Activated CD8-positive, alpha-beta memory T cell treated with anti-CD3 and anti-CD28 coated beads for 48 hours (primary cell): ENCODE measurements around the gene WFDC13.
"Not testable (repeated sequence)": the region's sequence is repeated elsewhere in the genome, so short reads cannot be mapped to it uniquely, and the experiment has no call there.

Source experiments
- DNase-seq, 3 experiments: peaks; one replicate each; pipeline ENCODE4 v3.0.0-alpha.2; 2020; ENCODE audit warnings: low read depth in 2 of 3, low spot score in 2 of 3

WFDC13 gene

GRCh38 chr20:45701873-45702272 lies at the start of gene WFDC13:
Gene WFDC13, plus strand, starts transcription at chr20:45702038. Its CDS starts 86 bp downstream, at chr20:45702124.
- DNase-seq, result no peak

- DNase-seq, result not testable (repeated sequence)
These were observed 44.8 kb upstream of the WFDC13 start for GRCh38 chr20:45657038-45657437.

- no peak for DNase-seq
These were observed 31.7 kb upstream of the WFDC13 start, which contains the start of gene WFDC11 for GRCh38 chr20:45670139-45670538. Gene WFDC11, minus strand, starts transcription at chr20:45670239. Its CDS starts 19,639 bp downstream, at chr20:45650600.

- DNase-seq, result no peak
These were observed 29.1 kb upstream of the WFDC13 start for GRCh38 chr20:45672765-45673164.

GRCh38 chr20:45679650-45680049 lies 22.2 kb upstream of the WFDC13 start:
- DNase-seq, result no peak

- no peak for DNase-seq
These were observed 15.9 kb upstream of the WFDC13 start for GRCh38 chr20:45685896-45686295.

GRCh38 chr20:45693346-45693745 lies 8.5 kb upstream of the WFDC13 start:
- not testable (repeated sequence) for DNase-seq

GRCh38 chr20:45695496-45695895 lies 6.3 kb upstream of the WFDC13 start:
- no peak for DNase-seq

GRCh38 chr20:45701104-45701503 lies 734 bp upstream of the WFDC13 start:
- no peak for DNase-seq

GRCh38 chr20:45704969-45705637 lies 3.3 kb downstream of the WFDC13 start, which contains the start of gene WFDC10B:
Gene WFDC10B, minus strand, starts transcription at chr20:45705019. Its CDS starts 19,027 bp downstream, at chr20:45685992.
- no peak for DNase-seq

- DNase-seq, result not testable (repeated sequence)
These were observed 14.4 kb downstream of the WFDC13 start for GRCh38 chr20:45716141-45716688.

- no peak for DNase-seq
These were observed 20.2 kb downstream of the WFDC13 start, which contains the start of gene SPINT4 for GRCh38 chr20:45722047-45722446. Gene SPINT4, plus strand, starts transcription at chr20:45722347. Its CDS starts 21 bp downstream, at chr20:45722368.

GRCh38 chr20:45725134-45725533 lies 23.3 kb downstream of the WFDC13 start:
- no peak for DNase-seq

GRCh38 chr20:45727044-45727443 lies 25.2 kb downstream of the WFDC13 start:
- DNase-seq, result no peak

- no peak for DNase-seq
These were observed 30.4 kb downstream of the WFDC13 start for GRCh38 chr20:45732199-45732598.

- DNase-seq, result no peak
These were observed 33.7 kb downstream of the WFDC13 start for GRCh38 chr20:45735552-45735951.

- no peak for DNase-seq
These were observed 34.1 kb downstream of the WFDC13 start for GRCh38 chr20:45735988-45736387.

- no peak for DNase-seq
These were observed 40.8 kb downstream of the WFDC13 start for GRCh38 chr20:45742596-45742995.

- DNase-seq, result no peak
These were observed 43.2 kb downstream of the WFDC13 start for GRCh38 chr20:45745015-45745414.

- DNase-seq, result no peak
These were observed 49.9 kb downstream of the WFDC13 start for GRCh38 chr20:45751721-45752120.

GRCh38 chr20:45752746-45753145 lies 50.9 kb downstream of the WFDC13 start:
- DNase-seq, result no peak

GRCh38 chr20:45758096-45758495 lies 56.3 kb downstream of the WFDC13 start:
- DNase-seq, result no peak
